IMR-90 (cell line): ENCODE data around the gene TUBGCP6. TPM values are rescaled to one million over a fixed set of nuclear protein-coding genes. Genes with fewer than 3 reads are reported as not detected.

Experiments used
- ATAC-seq: fragments of 200-7000 bp; cut with Tn5 transposase; 2 replicates; pipeline ENCODE4 v1.9.1; 2020; ENCODE audit warnings: low read depth, mild to moderate bottlenecking, moderate library complexity
- BruUV-seq: library from RNA; stranded (reverse); fragments of 400-500 nt; replicated peaks from 2 replicates; lab custom pipeline; 2021; lab: Mats Ljungman, UMichigan
- CTCF ChIA-PET: fragments of 300-600 bp; formaldehyde crosslinking; extraction: SDS; loops from one replicate; lab custom pipeline; 2021; ENCODE audit warnings: antibody characterized with exemption; lab: Yijun Ruan, JAX
- POLR2A ChIA-PET: fragments of 300-600 bp; sonication (Branson Sonifier 250); formaldehyde crosslinking; loops from one replicate; lab custom pipeline; 2022; ENCODE audit warnings: antibody characterized with exemption; ENCODE audit not compliant: unreplicated experiment; lab: Charles Lee
- DNase-seq: peaks from one replicate; pipeline ENCODE4 v3.0.0; 2013
- H2AFZ ChIP-seq: replicated peaks from 2 replicates; pipeline ENCODE3; 2013; ENCODE audit warnings: low read length, mild to moderate bottlenecking; ENCODE audit not compliant: poor library complexity
- H2AK5ac ChIP-seq: 2 replicates; pipeline ENCODE4 v1.6.1; 2013; ENCODE audit warnings: low read depth, low read length, inconsistent platforms
- H2AK9ac ChIP-seq: replicated peaks from 2 replicates; pipeline ENCODE3; 2013; ENCODE audit warnings: mild to moderate bottlenecking, low read depth, low read length, moderate library complexity; ENCODE audit not compliant: poor library complexity
- H2BK120ac ChIP-seq: 2 replicates; pipeline ENCODE4 v1.6.1; 2013; ENCODE audit warnings: low read depth, low read length, inconsistent platforms
- H2BK15ac ChIP-seq: 3 replicates; pipeline ENCODE4 v1.6.1; 2013; ENCODE audit warnings: low read depth, low read length, inconsistent platforms
- H2BK20ac ChIP-seq: 2 replicates; pipeline ENCODE4 v1.6.1; 2013; ENCODE audit warnings: low read depth, mild to moderate bottlenecking, inconsistent platforms, low read length, moderate library complexity
- H2BK5ac ChIP-seq: 2 replicates; pipeline ENCODE4 v1.6.1; 2013; ENCODE audit warnings: mild to moderate bottlenecking, low read depth, low read length, inconsistent platforms; ENCODE audit not compliant: poor library complexity, severe bottlenecking
- H3K14ac ChIP-seq: replicated peaks from 2 replicates; pipeline ENCODE4 v1.6.1; 2013; ENCODE audit warnings: low read depth, low read length, inconsistent platforms
- H3K18ac ChIP-seq: 2 replicates; pipeline ENCODE4 v1.6.1; 2013; ENCODE audit warnings: low read depth, low read length, control low read depth
- H3K23ac ChIP-seq: 2 replicates; pipeline ENCODE4 v1.6.1; 2013; ENCODE audit warnings: low read depth, low read length, inconsistent platforms
- H3K27ac ChIP-seq: 2 replicates; pipeline ENCODE4 v1.5.1; 2013; ENCODE audit warnings: mild to moderate bottlenecking, control low read depth, low read length; ENCODE audit not compliant: insufficient read depth
- H3K27me3 ChIP-seq: 2 replicates; pipeline ENCODE4 v1.6.1; 2013; ENCODE audit warnings: low read length; ENCODE audit not compliant: control insufficient read depth, insufficient read depth
- H3K36me3 ChIP-seq: 2 replicates; pipeline ENCODE4 v1.6.1; 2013; ENCODE audit warnings: low read length, mixed read lengths; ENCODE audit not compliant: control insufficient read depth, insufficient read depth
- H3K4ac ChIP-seq: 2 replicates; pipeline ENCODE4 v1.6.1; 2013; ENCODE audit warnings: low read depth, low read length, inconsistent platforms
- H3K4me1 ChIP-seq: 2 replicates; pipeline ENCODE4 v1.6.1; 2013; ENCODE audit warnings: low read length, mixed read lengths; ENCODE audit not compliant: control insufficient read depth, insufficient read depth
- H3K4me2 ChIP-seq: 2 replicates; pipeline ENCODE4 v1.6.1; 2013; ENCODE audit warnings: low read depth, mild to moderate bottlenecking, control low read depth, low read length, moderate library complexity
- H3K4me3 ChIP-seq: 2 replicates; pipeline ENCODE4 v1.5.1; 2013; ENCODE audit warnings: low read depth, mild to moderate bottlenecking, control low read depth, low read length, moderate library complexity; ENCODE audit not compliant: insufficient read depth
- H3K56ac ChIP-seq: 2 replicates; pipeline ENCODE4 v1.6.1; 2013; ENCODE audit warnings: low read length, inconsistent platforms; ENCODE audit not compliant: insufficient read depth; ENCODE audit errors: extremely low read depth
- H3K79me1 ChIP-seq, 2 experiments: 2 replicates each; pipeline ENCODE4 v1.6.1; 2013; ENCODE audit warnings: low read length in 2 of 2, inconsistent platforms in 1 of 2, low read depth in 1 of 2
- H3K9ac ChIP-seq: 2 replicates; pipeline ENCODE4 v1.6.1; 2013; ENCODE audit warnings: low read depth, low read length, control low read depth
- H3K9me1 ChIP-seq: 2 replicates; pipeline ENCODE4 v1.6.1; 2013; ENCODE audit warnings: low read length, inconsistent platforms; ENCODE audit not compliant: insufficient read depth
- H3K9me3 ChIP-seq: 2 replicates; pipeline ENCODE4 v1.6.1; 2013; ENCODE audit warnings: low read length; ENCODE audit not compliant: control insufficient read depth, insufficient read depth
- H4K20me1 ChIP-seq: 2 replicates; pipeline ENCODE4 v1.6.1; 2013; ENCODE audit warnings: low read length, inconsistent platforms; ENCODE audit not compliant: insufficient read depth
- H4K5ac ChIP-seq: 2 replicates; pipeline ENCODE4 v1.6.1; 2013; ENCODE audit warnings: mild to moderate bottlenecking, low read depth, low read length, control low read depth
- H4K8ac ChIP-seq, 2 experiments: 2 replicates each; pipeline ENCODE4 v1.6.1; 2013; ENCODE audit warnings: low read depth in 2 of 2, low read length in 2 of 2, control low read depth in 1 of 2, inconsistent platforms in 1 of 2
- H4K91ac ChIP-seq: 2 replicates; pipeline ENCODE4 v1.6.1; 2013; ENCODE audit warnings: low read depth, low read length, inconsistent platforms; ENCODE audit not compliant: insufficient read depth
- CHD1 ChIP-seq: IDR thresholded peaks from 2 replicates; pipeline ENCODE4 v1.6.1; 2012; ENCODE audit warnings: low read depth, low read length, improper control_type of control experiment
- MXI1 ChIP-seq: IDR thresholded peaks from 2 replicates; pipeline ENCODE4 v1.6.1; 2012; ENCODE audit warnings: low read depth, mild to moderate bottlenecking, low read length, moderate library complexity, borderline replicate concordance
- NFE2L2 ChIP-seq: fragments of 150-350 bp; IDR thresholded peaks from 2 replicates; pipeline ENCODE4 v1.6.1; 2016; ENCODE audit warnings: low read depth, mild to moderate bottlenecking, low read length
- SMC3 ChIP-seq: fragments of 150-350 bp; IDR thresholded peaks from 2 replicates; pipeline ENCODE4 v1.6.1; 2016; ENCODE audit warnings: low read depth, mild to moderate bottlenecking, antibody characterized with exemption, low read length, moderate library complexity
- whole genome bisulfite sequencing, 2 experiments: methylation state at CpG; one replicate each; pipeline versions ENCODE4 v1.1.5 to v1.1.7; 2013; ENCODE audit warnings: missing lambda C conversion rate in 2 of 2; ENCODE audit not compliant: insufficient read length in 1 of 2; ENCODE audit errors: extremely low coverage in 2 of 2; 5-methylcytosine and 5-hydroxymethylcytosine counted together
- dilution Hi-C: fragments of 300-500 bp; cut with HindIII; formaldehyde crosslinking; loops from one replicate; pipeline ENCODE4 v1.14.3; 2018; ENCODE audit warnings: low sequenced_read_pairs; ENCODE audit not compliant: unreplicated experiment
- in situ Hi-C: fragments of 300-500 bp; cut with MboI; formaldehyde crosslinking; loops from 3 replicates; pipeline ENCODE4 v1.14.3; 2019; ENCODE audit warnings: low sequenced_read_pairs, inconsistent platforms, mixed read lengths
- intact Hi-C: fragments of 100-400 bp; cut with micrococcal nuclease; formaldehyde crosslinking; loops from 2 replicates; pipeline ENCODE4 v1.10.0; 2022
- polyA plus RNA-seq, 3 experiments: library from polyadenylated mRNA; depleted of rRNA; stranded (reverse); fragments of >200 nt; gene quantifications; 2 replicates each; pipeline ENCODE4 v1.2.3, GENCODE V29; 2012; ENCODE audit warnings: low replicate concordance in 1 of 3
- total RNA-seq: library from RNA; depleted of rRNA; stranded (reverse); fragments of >200 nt; gene quantifications from 2 replicates; pipeline ENCODE4 v1.2.3, GENCODE V29; 2012
- TF ChIP-seq, protein P1 (sequence below): fragments of 150-350 bp; IDR thresholded peaks from 2 replicates; pipeline ENCODE4 v1.6.1; 2016; ENCODE audit warnings: low read depth, mild to moderate bottlenecking, low read length, moderate library complexity, borderline replicate concordance
- TF ChIP-seq, protein P2 (sequence below): fragments of 150-350 bp; IDR thresholded peaks from 2 replicates; pipeline ENCODE4 v1.6.1; 2017; ENCODE audit warnings: mild to moderate bottlenecking, antibody characterized with exemption, low read length, low read depth

Gene TUBGCP6
- total and polyA plus RNA-seq, 2 of the 4 experiments (the other 2 are of a cell fraction): 10.8 to 28.6 TPM

DNA sequence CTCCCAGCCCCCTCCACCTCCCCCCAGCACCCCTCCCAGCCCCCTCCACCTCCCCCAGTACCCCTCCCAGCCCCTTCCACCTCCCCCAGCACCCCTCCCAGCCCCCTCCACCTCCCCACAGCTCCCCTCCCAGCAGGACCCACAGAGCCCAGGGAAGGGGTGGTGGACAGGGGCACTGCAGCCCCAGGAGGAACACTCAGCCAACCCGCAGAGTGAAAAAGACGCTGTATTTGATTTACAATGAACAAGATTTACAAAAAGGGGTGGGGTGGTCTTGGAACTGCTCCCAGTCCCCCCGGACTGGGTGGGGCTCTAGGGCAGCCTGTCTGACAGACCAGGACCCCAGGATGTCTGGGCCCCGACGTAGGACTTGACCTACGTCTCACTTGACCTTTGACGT is 29.9 kb upstream of the TUBGCP6 start:
- peaks cover 51% of the 10 kb centered on the region for H4K20me1 ChIP-seq
- CTCF ChIA-PET: no interaction called here

More for the DNA sequence above, 29.9 kb upstream of the TUBGCP6 start:
- Histone ChIP-seq H2AK5ac (no peak overlapping the region), H3K23ac (no peak overlapping the region), H2AK9ac (no peak overlapping the region), H2BK20ac (no peak overlapping the region), H3K36me3 (peaks cover 56% of the 10 kb centered on the region), H3K9ac (no peak overlapping the region), H3K27me3 (no peaks in the 10 kb centered on the region), H4K91ac (no peak overlapping the region), H3K56ac (no peak overlapping the region), H3K4ac (no peak overlapping the region), H3K9me1 (no peaks in the 10 kb centered on the region), H3K79me1 (peaks cover 0 to 18% of the 10 kb centered on the region in 2 experiments; a peak in 1 of 4 replicates), H3K9me3 (no peaks in the 10 kb centered on the region), H3K4me2 (no peak overlapping the region), H3K27ac (no peak overlapping the region), H2BK120ac (no peak overlapping the region), H4K5ac (no peak overlapping the region), H2BK5ac (no peak overlapping the region), H3K18ac (no peak overlapping the region), H4K8ac (no peak overlapping the region), H2AFZ (no peak overlapping the region), H2BK15ac (no peak overlapping the region), H3K4me3 (no peak overlapping the region), H3K4me1 (peaks cover 11% of the 10 kb centered on the region), H3K14ac (no peak overlapping the region)
- 83% methylated on average over 1 of the region's 7 CpGs; no CpG with 5 or more reads in 1 of the 2 experiments for WGBS, 2 experiments
- dilution Hi-C loops (no loop called here), in situ Hi-C loops (loop anchor here (10.0 kb wide), 1 partner anchor 50 kb away; the partner anchor contains the start of gene DENND6B), intact Hi-C loops (loop anchor here (5.0 kb wide), 1 partner anchor 33 kb away; the partner anchor contains the start of gene PLXNB2)
- no peak for ATAC-seq
- DNase-seq: no peak
- TF ChIP-seq SMC3 (no peak), MXI1 (no peak), CHD1 (no peak), NFE2L2 (no peak)
- TF ChIP-seq, protein P1, sequence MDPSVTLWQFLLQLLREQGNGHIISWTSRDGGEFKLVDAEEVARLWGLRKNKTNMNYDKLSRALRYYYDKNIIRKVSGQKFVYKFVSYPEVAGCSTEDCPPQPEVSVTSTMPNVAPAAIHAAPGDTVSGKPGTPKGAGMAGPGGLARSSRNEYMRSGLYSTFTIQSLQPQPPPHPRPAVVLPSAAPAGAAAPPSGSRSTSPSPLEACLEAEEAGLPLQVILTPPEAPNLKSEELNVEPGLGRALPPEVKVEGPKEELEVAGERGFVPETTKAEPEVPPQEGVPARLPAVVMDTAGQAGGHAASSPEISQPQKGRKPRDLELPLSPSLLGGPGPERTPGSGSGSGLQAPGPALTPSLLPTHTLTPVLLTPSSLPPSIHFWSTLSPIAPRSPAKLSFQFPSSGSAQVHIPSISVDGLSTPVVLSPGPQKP: no peak
- TF ChIP-seq, protein P2, sequence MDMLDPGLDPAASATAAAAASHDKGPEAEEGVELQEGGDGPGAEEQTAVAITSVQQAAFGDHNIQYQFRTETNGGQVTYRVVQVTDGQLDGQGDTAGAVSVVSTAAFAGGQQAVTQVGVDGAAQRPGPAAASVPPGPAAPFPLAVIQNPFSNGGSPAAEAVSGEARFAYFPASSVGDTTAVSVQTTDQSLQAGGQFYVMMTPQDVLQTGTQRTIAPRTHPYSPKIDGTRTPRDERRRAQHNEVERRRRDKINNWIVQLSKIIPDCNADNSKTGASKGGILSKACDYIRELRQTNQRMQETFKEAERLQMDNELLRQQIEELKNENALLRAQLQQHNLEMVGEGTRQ: no peak
- POLR2A ChIA-PET: no interaction called here
- no TSS peak for BruUV-seq
